ENCODE data around the gene OR8D1. TPM values are rescaled to one million over a fixed set of nuclear protein-coding genes. Genes with fewer than 3 reads are reported as not detected.

OR8D1 gene
- total and polyA plus RNA-seq, 11 donors, result not detected

DNA sequence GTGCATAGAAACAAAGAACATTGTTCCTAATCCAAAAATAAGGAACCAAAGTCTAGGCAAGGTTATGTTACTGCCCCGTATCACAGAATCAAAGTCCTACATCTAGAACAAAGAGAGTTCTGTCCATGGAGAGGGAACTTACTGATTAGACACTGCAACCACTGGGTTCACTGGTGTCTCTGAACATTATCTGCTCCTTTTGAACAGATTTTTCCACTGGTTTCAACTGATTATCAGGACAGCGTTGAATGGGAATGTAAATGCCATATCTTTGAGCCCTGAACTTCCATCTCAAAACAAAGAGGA lies 26.3 kb upstream of the OR8D1 start:
- no peak for ATAC-seq
- DNase-seq, result no peak
- TF ChIP-seq POLR2A (IDR thresholded peaks at IDR 0.05), result no peak
- no peak for TF ChIP-seq CTCF (IDR thresholded peaks at IDR 0.05)
- intact Hi-C loops (cut with DNase I), result no loop called here
- H3K27me3 ChIP-seq, result no peaks in the 10 kb centered on the region
- no peaks in the 10 kb centered on the region for H3K4me1 ChIP-seq
- no peaks in the 10 kb centered on the region for H3K36me3 ChIP-seq
- no peaks in the 10 kb centered on the region for H3K9me3 ChIP-seq
- 54 to 65% (median 63%) methylated on average over 2 of the region's 2 CpGs for WGBS, 4 donors
- peak overlapping the region in 1 of 12 donors; percentile 49 for H3K27ac ChIP-seq
- H3K4me3 ChIP-seq, result no peak overlapping the region

- DNase-seq, result no peak
- no peak for ATAC-seq
These were observed 25.8 kb upstream of the OR8D1 start for GRCh38 chr11:124339396-124340141.

GRCh38 chr11:124331873-124332272 lies 18.1 kb upstream of the OR8D1 start:
- Histone ChIP-seq H3K27ac (no peak overlapping the region), H3K4me3 (no peak overlapping the region), H3K27me3 (peaks cover 0 to 4% (median 0%) of the 10 kb centered on the region in 9 donors), H3K4me1 (peaks cover 0 to 5% (median 0%) of the 10 kb centered on the region in 12 donors), H3K36me3 (no peaks in the 10 kb centered on the region), H3K9me3 (no peaks in the 10 kb centered on the region)
- TF ChIP-seq POLR2A (IDR thresholded peaks at IDR 0.05), result no peak
- no peak for TF ChIP-seq CTCF (IDR thresholded peaks at IDR 0.05)
- intact Hi-C loops (cut with DNase I), result no loop called here
- no peak for ATAC-seq
- 70 to 73% (median 71%) methylated on average over 3 of the region's 3 CpGs for WGBS, 4 donors
- no peak for DNase-seq

More at GRCh38 chr11:124339396-124340141, 25.8 kb upstream of the OR8D1 start:
- H3K9me3 ChIP-seq, result no peaks in the 10 kb centered on the region
- H3K36me3 ChIP-seq, result no peaks in the 10 kb centered on the region
- no peak overlapping the region for H3K4me3 ChIP-seq
- WGBS, 4 donors, result 72 to 81% (median 75%) methylated on average over 6 of the region's 6 CpGs
- H3K27ac ChIP-seq, result peak overlapping the region in 1 of 12 donors; percentile 49
- H3K27me3 ChIP-seq, result no peaks in the 10 kb centered on the region
- intact Hi-C loops (cut with DNase I), result no loop called here
- TF ChIP-seq CTCF (IDR thresholded peaks at IDR 0.05) (no peak), POLR2A (IDR thresholded peaks at IDR 0.05) (no peak)
- no peaks in the 10 kb centered on the region for H3K4me1 ChIP-seq

- peaks cover 0 to 9% (median 0%) of the 10 kb centered on the region in 9 donors for H3K27me3 ChIP-seq
- 61 to 75% (median 69%) methylated on average over 2 of the region's 2 CpGs for WGBS, 4 donors
- H3K27ac ChIP-seq, result no peak overlapping the region
- DNase-seq, result no peak
- TF ChIP-seq POLR2A (IDR thresholded peaks at IDR 0.05) (no peak), CTCF (IDR thresholded peaks at IDR 0.05) (no peak)
- no peak for ATAC-seq
- H3K4me3 ChIP-seq, result no peak overlapping the region
- no peaks in the 10 kb centered on the region for H3K36me3 ChIP-seq
- H3K4me1 ChIP-seq, result peaks cover 0 to 5% (median 0%) of the 10 kb centered on the region in 12 donors
- intact Hi-C loops (cut with DNase I), result no loop called here
- no peaks in the 10 kb centered on the region for H3K9me3 ChIP-seq
These were observed 16.2 kb upstream of the OR8D1 start for GRCh38 chr11:124329787-124330478.
